Left ventricle myocardium inferior (tissue), 1 donor: ENCODE measurements around the gene SIN3A. TPM values are rescaled to one million over a fixed set of nuclear protein-coding genes. Genes with fewer than 3 reads are reported as not detected.
"Not testable (repeated sequence)": the region's sequence is repeated elsewhere in the genome, so short reads cannot be mapped to it uniquely, and the experiment has no call there.

Experiments
- DNase-seq: peaks from one replicate; pipeline ENCODE4 v3.0.0-alpha.2; 2020
- H3K27ac ChIP-seq: fragments of 200-600 bp; replicated peaks from 2 replicates; pipeline ENCODE4 v1.8.0; 2021
- H3K27me3 ChIP-seq: fragments of 200-600 bp; 2 replicates; pipeline ENCODE4 v1.8.0; 2021; ENCODE audit warnings: low read depth
- H3K36me3 ChIP-seq: fragments of 200-600 bp; 2 replicates; pipeline ENCODE4 v1.8.0; 2021
- H3K4me1 ChIP-seq: fragments of 200-600 bp; 2 replicates; pipeline ENCODE4 v1.8.0; 2021
- H3K4me3 ChIP-seq: fragments of 200-600 bp; 2 replicates; pipeline ENCODE4 v1.8.0; 2021; ENCODE audit warnings: mild to moderate bottlenecking, moderate library complexity
- H3K9me3 ChIP-seq: fragments of 200-600 bp; replicated peaks from 2 replicates; pipeline ENCODE4 v1.8.0; 2021
- CTCF ChIP-seq: fragments of 200-600 bp; IDR thresholded peaks from 2 replicates; pipeline ENCODE4 v1.8.0; 2021; ENCODE audit warnings: antibody characterized with exemption, mild to moderate bottlenecking, borderline replicate concordance
- intact Hi-C: fragments of 100-400 bp; cut with micrococcal nuclease; formaldehyde crosslinking; loops from one replicate; pipeline ENCODE4 v1.11.0; 2022
- total RNA-seq: library from RNA; stranded (reverse); fragmentation: NEBNext Ultra II Directional; extraction: Animal tissue kit (Norgen Biotek cat#: 25700); gene quantifications from one replicate; pipeline ENCODE4 v1.2.1, GENCODE V29; 2021
- donor health status: DM: no; HTN: yes; CAD: no; lungs with severe emphysema.

Gene SIN3A
- total RNA-seq, 1 donor from 2014 or later, result 28.0 TPM

DNA sequence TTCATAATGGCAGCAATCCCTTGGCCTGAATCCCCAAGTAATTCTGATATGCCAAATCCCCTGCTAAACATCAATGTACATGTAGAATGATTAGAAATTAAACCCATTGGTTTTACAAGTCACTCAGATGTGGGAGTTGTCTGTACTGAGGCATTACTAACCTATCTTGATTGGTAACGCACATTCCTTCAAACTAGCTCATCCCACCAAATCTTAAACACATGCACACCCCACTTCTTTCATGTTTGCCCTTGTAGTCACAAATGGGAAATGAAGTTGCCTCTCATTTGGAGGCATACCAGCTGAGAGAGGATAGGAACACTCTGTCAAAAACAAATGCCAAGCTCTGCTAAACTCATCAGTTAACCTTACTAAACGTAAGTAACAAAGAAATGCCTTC is 54.0 kb downstream of the SIN3A start:
- no peak for TF ChIP-seq CTCF
- no peaks in the 10 kb centered on the region for H3K27me3 ChIP-seq
- DNase-seq, result no peak
- H3K36me3 ChIP-seq, result peaks cover 95% of the 10 kb centered on the region
- no peak overlapping the region for H3K4me3 ChIP-seq
- no peaks in the 10 kb centered on the region for H3K4me1 ChIP-seq
- no peaks in the 10 kb centered on the region for H3K9me3 ChIP-seq
- H3K27ac ChIP-seq, result no peak overlapping the region
- intact Hi-C loops, result no loop called here

DNA sequence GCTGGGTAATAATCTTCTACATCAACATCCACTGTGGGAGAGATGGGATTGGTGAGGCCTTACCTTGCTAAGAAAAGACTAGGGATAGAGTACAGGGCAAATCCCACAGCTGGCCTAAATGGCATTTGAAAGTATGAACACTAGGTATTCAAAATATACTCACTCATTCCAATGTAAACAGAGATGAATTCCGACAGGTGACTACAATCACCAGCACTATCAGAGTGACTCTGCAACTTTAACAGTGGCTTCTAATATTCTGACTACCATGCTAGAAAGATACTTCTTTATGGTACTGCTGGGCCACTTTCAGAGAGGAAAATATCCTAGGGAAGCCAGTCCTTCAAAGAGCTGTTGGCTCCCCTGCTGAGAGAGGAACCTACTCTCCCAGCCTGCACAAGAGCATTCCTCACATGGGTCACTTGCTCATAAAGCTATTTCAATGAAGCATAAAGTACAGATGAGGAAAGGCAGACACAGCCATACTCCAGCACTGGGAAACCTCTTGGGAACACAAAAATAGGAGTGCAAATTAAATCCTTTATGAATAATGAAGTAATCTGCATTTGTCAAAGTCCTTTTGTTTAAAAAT is 61.6 kb downstream of the SIN3A start:
- Histone ChIP-seq H3K27ac (no peak overlapping the region), H3K4me1 (peaks cover 18% of the 10 kb centered on the region), H3K4me3 (no peak overlapping the region), H3K36me3 (peaks cover 90% of the 10 kb centered on the region), H3K9me3 (no peaks in the 10 kb centered on the region), H3K27me3 (no peaks in the 10 kb centered on the region)
- intact Hi-C loops, result no loop called here
- TF ChIP-seq CTCF, result no peak
- no peak for DNase-seq

GRCh38 chr15:75383986-75384385 is 67.5 kb downstream of the SIN3A start:
- intact Hi-C loops, DNase-seq, H3K4me3 ChIP-seq, H3K27me3 ChIP-seq, H3K27ac ChIP-seq, H3K9me3 ChIP-seq, H3K4me1 ChIP-seq: not testable (repeated sequence)
- H3K36me3 ChIP-seq, result peaks cover 92% of the 10 kb centered on the region

- Histone ChIP-seq H3K27me3 (no peaks in the 10 kb centered on the region), H3K4me3 (no peak overlapping the region), H3K9me3 (no peaks in the 10 kb centered on the region), H3K27ac (no peak overlapping the region), H3K36me3 (peaks cover 94% of the 10 kb centered on the region), H3K4me1 (peaks cover 4% of the 10 kb centered on the region)
- intact Hi-C loops, result no loop called here
- DNase-seq, result no peak
- no peak for TF ChIP-seq CTCF
These were observed 70.7 kb downstream of the SIN3A start for GRCh38 chr15:75380773-75381172.

- Histone ChIP-seq H3K9me3 (no peaks in the 10 kb centered on the region), H3K27ac (no peak overlapping the region), H3K4me1 (peaks cover 25% of the 10 kb centered on the region), H3K36me3 (peaks cover 63% of the 10 kb centered on the region), H3K4me3 (no peak overlapping the region), H3K27me3 (no peaks in the 10 kb centered on the region)
- intact Hi-C loops, result no loop called here
- no peak for DNase-seq
- no peak for TF ChIP-seq CTCF
These were observed 79.4 kb downstream of the SIN3A start for GRCh38 chr15:75371901-75372688.

- Histone ChIP-seq H3K4me1 (peaks cover 30% of the 10 kb centered on the region), H3K27ac (no peak overlapping the region), H3K4me3 (no peak overlapping the region), H3K9me3 (no peaks in the 10 kb centered on the region), H3K36me3 (peaks cover 66% of the 10 kb centered on the region), H3K27me3 (no peaks in the 10 kb centered on the region)
- intact Hi-C loops, result no loop called here
- TF ChIP-seq CTCF, result no peak
- no peak for DNase-seq
These were observed 80.0 kb downstream of the SIN3A start for GRCh38 chr15:75371486-75371885.
